Right cardiac atrium (tissue), 5 donors: ENCODE measurements around the gene CKS1B. TPM values are rescaled to one million over a fixed set of nuclear protein-coding genes. Genes with fewer than 3 reads are reported as not detected.

Experiments used
- ATAC-seq, 2 donors: fragments of 200-7000 bp; cut with Tn5 transposase; one replicate each; pipeline versions ENCODE4 v1.8.0 to v1.9.1; 2020; ENCODE audit warnings: moderate library complexity in 2 of 2, mild to moderate bottlenecking in 1 of 2
- DNase-seq, 3 donors: peaks; one replicate each; pipeline ENCODE4 v3.0.0-alpha.2; 2020
- H3K27ac ChIP-seq: one replicate; pipeline ENCODE4 v1.5.1; 2013; ENCODE audit warnings: mild to moderate bottlenecking, low read length, control low read depth, moderate library complexity
- H3K27me3 ChIP-seq: one replicate; pipeline ENCODE4 v1.6.1; 2013; ENCODE audit not compliant: control insufficient read depth, insufficient read depth
- H3K4me1 ChIP-seq: one replicate; pipeline ENCODE4 v1.6.1; 2013; ENCODE audit warnings: low read length; ENCODE audit not compliant: control insufficient read depth, insufficient read depth
- H3K4me3 ChIP-seq: one replicate; pipeline ENCODE4 v1.5.1; 2013; ENCODE audit warnings: low read length, control low read depth
- H3K9me3 ChIP-seq: one replicate; pipeline ENCODE4 v1.6.1; 2013; ENCODE audit warnings: low read length; ENCODE audit not compliant: control insufficient read depth
- WGBS: extraction: QIAGEN DNeasy Blood & Tissue Kit; methylation state at CpG from one replicate; pipeline ENCODE4 v1.1.7; 2013; 5-methylcytosine and 5-hydroxymethylcytosine counted together
- intact Hi-C, 4 donors: fragments of 100-400 bp; cut with DNase I; formaldehyde crosslinking; loops; one replicate each; pipeline versions ENCODE4 v1.11.0 to v1.14.0; 2022 to 2023
- polyA plus RNA-seq: library from polyadenylated mRNA; stranded (reverse); fragments of 200-250 nt; gene quantifications from one replicate; pipeline ENCODE4 v1.2.3, GENCODE V29; 2013
- total RNA-seq, 4 donors: library from RNA; stranded (reverse); fragmentation: NEBNext Ultra II Directional; extraction: Animal tissue kit (Norgen Biotek cat#: 25700); gene quantifications; one replicate each; pipeline ENCODE4 v1.2.1, GENCODE V29; 2021
- donor health status: healthy with polysubstance abuse.
- donor health status: DM: no; HTN: yes; CAD: no.
- donor health status: DM: no; HTN: no; CAD: no.
- donor health status: DM: no; HTN: yes; CAD: no; lungs with severe emphysema.
- donor health status: DM: yes; HTN: yes; CAD: no.

Gene CKS1B
- total and polyA plus RNA-seq, 5 donors: 19.9 to 28.9 (median 25.4) TPM

GRCh38 chr1:154967331-154967950 lies 7.0 kb upstream of the CKS1B start:
- Histone ChIP-seq H3K27ac (peak overlapping the region; percentile 25), H3K9me3 (no peaks in the 10 kb centered on the region), H3K4me3 (no peak overlapping the region), H3K27me3 (no peaks in the 10 kb centered on the region), H3K4me1 (peaks cover 15% of the 10 kb centered on the region)
- intact Hi-C loops: loop anchor here in 1 of 4 donors (10.0 kb wide), 1 partner anchor 47 kb away; no protein-coding TSS in a partner anchor
- no peak for DNase-seq
- no peak for ATAC-seq
- whole genome bisulfite sequencing: 72% methylated on average over 5 of the region's 5 CpGs

- H3K4me3 ChIP-seq: no peak overlapping the region
Measured at GRCh38 chr1:154968731-154969130, 5.8 kb upstream of the CKS1B start.

GRCh38 chr1:154969246-154969645 lies 5.2 kb upstream of the CKS1B start:
- Histone ChIP-seq H3K4me1 (peaks cover 17% of the 10 kb centered on the region), H3K27me3 (no peaks in the 10 kb centered on the region), H3K4me3 (no peak overlapping the region), H3K27ac (no peak overlapping the region), H3K9me3 (no peaks in the 10 kb centered on the region)
- WGBS: 40% methylated on average over 5 of the region's 5 CpGs
- intact Hi-C loops: loop anchor here in 1 of 4 donors (10.0 kb wide), 1 partner anchor 46 kb away; no protein-coding TSS in a partner anchor
- no peak for ATAC-seq
- peak in 1 of 3 donors; percentile 14 for DNase-seq

More at GRCh38 chr1:154968731-154969130, 5.8 kb upstream of the CKS1B start:
- peaks cover 17% of the 10 kb centered on the region for H3K4me1 ChIP-seq
- H3K27me3 ChIP-seq: no peaks in the 10 kb centered on the region
- ATAC-seq: no peak
- no peaks in the 10 kb centered on the region for H3K9me3 ChIP-seq
- intact Hi-C loops: loop anchor here in 1 of 4 donors (10.0 kb wide), 1 partner anchor 46 kb away; no protein-coding TSS in a partner anchor
- H3K27ac ChIP-seq: no peak overlapping the region
- WGBS: 85% methylated on average over 3 of the region's 3 CpGs
- DNase-seq: peak in 1 of 3 donors; percentile 37

- Histone ChIP-seq H3K4me1 (peaks cover 17% of the 10 kb centered on the region), H3K9me3 (no peaks in the 10 kb centered on the region), H3K27ac (peak overlapping the region; percentile 90), H3K27me3 (no peaks in the 10 kb centered on the region), H3K4me3 (peak overlapping the region; percentile 36)
- ATAC-seq: no peak
- intact Hi-C loops: loop anchor here in 2 of 4 donors (10.0 kb wide), 2 partner anchors 45 to 95 kb away; partner anchors contain the start of gene EFNA4 (in 1 of the 2)
- 20% methylated on average over 22 of the region's 22 CpGs for whole genome bisulfite sequencing
- peak; percentile 54 to 78 (median 77) for DNase-seq
Measured at GRCh38 chr1:154969860-154970452, 4.5 kb upstream of the CKS1B start.

- DNase-seq (peak; percentile 97 to 98 (median 97)), ATAC-seq (peak; percentile 72 to 78)
- peak within 1 kb of the TSS; percentile 36 for H3K4me3 ChIP-seq
- intact Hi-C loops: loop anchor here in 1 of 4 donors (10.0 kb wide), 1 partner anchor 94 kb away; the partner anchor contains the start of gene EFNA4
- H3K9me3 ChIP-seq: no peaks in the 10 kb centered on the region
- peaks cover 17% of the 10 kb centered on the region for H3K4me1 ChIP-seq
- no peaks in the 10 kb centered on the region for H3K27me3 ChIP-seq
- WGBS: 7% methylated on average over 15 of the region's 15 CpGs
- peak within 1 kb of the TSS; percentile 90 for H3K27ac ChIP-seq
Measured at GRCh38 chr1:154970631-154971340, 3.7 kb upstream of the CKS1B start, which contains the start of gene SHC1. TSS of gene SHC1 (minus strand) at chr1:154970747. CDS start at chr1:154970526, 221 bp downstream.

- no peaks in the 10 kb centered on the region for H3K27me3 ChIP-seq
- intact Hi-C loops: loop anchor here in 1 of 4 donors (10.0 kb wide), 1 partner anchor 93 kb away; the partner anchor contains the start of gene EFNA4
- DNase-seq (peak in 1 of 3 donors; percentile 60), ATAC-seq (no peak)
- peaks cover 17% of the 10 kb centered on the region for H3K4me1 ChIP-seq
- H3K27ac ChIP-seq: peak overlapping the region; percentile 90
- WGBS: 35% methylated on average over 10 of the region's 10 CpGs
- no peak overlapping the region for H3K4me3 ChIP-seq
- H3K9me3 ChIP-seq: no peaks in the 10 kb centered on the region
Measured at GRCh38 chr1:154971341-154971998, 3.0 kb upstream of the CKS1B start.

- no peak for ATAC-seq
- intact Hi-C loops: loop anchor here in 1 of 4 donors (10.0 kb wide), 1 partner anchor 93 kb away; the partner anchor contains the start of gene EFNA4
- H3K4me3 ChIP-seq: no peak overlapping the region
Measured at GRCh38 chr1:154972213-154972516, 2.3 kb upstream of the CKS1B start.

GRCh38 chr1:154972517-154973343 lies 1.8 kb upstream of the CKS1B start:
- intact Hi-C loops: loop anchor here in 1 of 4 donors (10.0 kb wide), 1 partner anchor 92 kb away; the partner anchor contains the start of gene EFNA4
- Histone ChIP-seq H3K4me1 (peaks cover 17% of the 10 kb centered on the region), H3K27me3 (no peaks in the 10 kb centered on the region), H3K27ac (peak overlapping the region; percentile 99), H3K4me3 (peak overlapping the region; percentile 21), H3K9me3 (no peaks in the 10 kb centered on the region)
- 14% methylated on average over 18 of the region's 18 CpGs for WGBS
- peak; percentile 80 to 88 (median 81) for DNase-seq
- peak in 1 of 2 donors; percentile 28 for ATAC-seq

More at GRCh38 chr1:154972213-154972516, 2.3 kb upstream of the CKS1B start:
- H3K27me3 ChIP-seq: no peaks in the 10 kb centered on the region
- no peaks in the 10 kb centered on the region for H3K9me3 ChIP-seq
- H3K27ac ChIP-seq: peak overlapping the region; percentile 99
- WGBS: 40% methylated on average over 3 of the region's 3 CpGs
- peaks cover 17% of the 10 kb centered on the region for H3K4me1 ChIP-seq
- no peak for DNase-seq

- no peaks in the 10 kb centered on the region for H3K9me3 ChIP-seq
- peaks cover 17% of the 10 kb centered on the region for H3K4me1 ChIP-seq
- WGBS: 5% methylated on average over 37 of the region's 37 CpGs
- peak overlapping the region; percentile 63 for H3K4me3 ChIP-seq
- no peaks in the 10 kb centered on the region for H3K27me3 ChIP-seq
- intact Hi-C loops: loop anchor here in 1 of 4 donors (10.0 kb wide), 1 partner anchor 91 kb away; the partner anchor contains the start of gene EFNA4
- H3K27ac ChIP-seq: peak overlapping the region; percentile 99
- ATAC-seq (peak; percentile 46 to 63), DNase-seq (peak; percentile 98)
Measured at GRCh38 chr1:154973344-154974101, 958 bp upstream of the CKS1B start.
